Hepatocyte (in vitro differentiated cells): ENCODE data around the gene TH.

Source experiments
- CTCF ChIP-seq: fragments of 200-600 bp; sonication (generic); IDR thresholded peaks from 2 replicates; pipeline ENCODE4 v1.5.1; 2016; ENCODE audit warnings: antibody characterized with exemption, mild to moderate bottlenecking; ENCODE audit not compliant: poor library complexity
- EZH2 ChIP-seq: fragments of 200-600 bp; sonication (generic); IDR thresholded peaks from 2 replicates; pipeline ENCODE4 v1.6.1; 2016; ENCODE audit warnings: antibody characterized with exemption, mild to moderate bottlenecking, borderline replicate concordance
- EZH2phosphoT487 ChIP-seq: fragments of 200-600 bp; sonication (generic); IDR thresholded peaks from one replicate; pipeline ENCODE4 v1.6.1; 2018; ENCODE audit warnings: antibody characterized with exemption, mild to moderate bottlenecking, low read depth, moderate library complexity; ENCODE audit not compliant: unreplicated experiment, severe bottlenecking

DNA sequence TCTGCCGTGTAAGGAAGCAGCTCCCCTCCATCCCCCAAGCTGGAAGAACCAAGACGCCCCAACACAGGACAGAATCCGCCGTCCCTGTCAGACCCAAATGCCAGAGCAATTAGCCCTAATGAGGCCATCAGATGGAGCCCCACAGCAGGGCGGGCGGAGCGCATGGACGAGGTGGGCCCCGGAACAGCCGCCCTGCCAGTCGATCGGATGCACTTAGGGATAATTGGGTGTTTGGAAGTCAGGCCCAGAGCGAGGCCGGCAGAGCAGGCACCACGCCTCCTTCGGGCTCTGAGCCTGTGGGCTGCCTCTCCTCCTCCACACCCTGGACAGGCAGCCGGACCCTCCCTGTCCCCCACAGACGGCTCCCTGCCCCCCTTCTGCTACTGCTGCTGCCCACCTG is 5.5 kb upstream of the TH start:
- TF ChIP-seq CTCF: no peak
- TF ChIP-seq EZH2phosphoT487: no peak
- no peak for TF ChIP-seq EZH2
